Loucy (cell line): ENCODE data around the gene SHISA6.

ENCODE experiments used
- EZH2phosphoT487 ChIP-seq: fragments of 200-600 bp; IDR thresholded peaks from 2 replicates; pipeline ENCODE4 v1.6.1; 2018; ENCODE audit warnings: antibody characterized with exemption, mild to moderate bottlenecking, moderate library complexity, borderline replicate concordance
- TF ChIP-seq, protein P1 (sequence below): fragments of 200-600 bp; sonication (generic); conservative IDR thresholded peaks from 2 replicates; pipeline ENCODE4 v1.5.1; 2014; ENCODE audit warnings: mild to moderate bottlenecking, antibody characterized with exemption, low read length

GRCh38 chr17:11245791-11246190 lies 4.8 kb downstream of the SHISA6 start:
- TF ChIP-seq, protein P1, sequence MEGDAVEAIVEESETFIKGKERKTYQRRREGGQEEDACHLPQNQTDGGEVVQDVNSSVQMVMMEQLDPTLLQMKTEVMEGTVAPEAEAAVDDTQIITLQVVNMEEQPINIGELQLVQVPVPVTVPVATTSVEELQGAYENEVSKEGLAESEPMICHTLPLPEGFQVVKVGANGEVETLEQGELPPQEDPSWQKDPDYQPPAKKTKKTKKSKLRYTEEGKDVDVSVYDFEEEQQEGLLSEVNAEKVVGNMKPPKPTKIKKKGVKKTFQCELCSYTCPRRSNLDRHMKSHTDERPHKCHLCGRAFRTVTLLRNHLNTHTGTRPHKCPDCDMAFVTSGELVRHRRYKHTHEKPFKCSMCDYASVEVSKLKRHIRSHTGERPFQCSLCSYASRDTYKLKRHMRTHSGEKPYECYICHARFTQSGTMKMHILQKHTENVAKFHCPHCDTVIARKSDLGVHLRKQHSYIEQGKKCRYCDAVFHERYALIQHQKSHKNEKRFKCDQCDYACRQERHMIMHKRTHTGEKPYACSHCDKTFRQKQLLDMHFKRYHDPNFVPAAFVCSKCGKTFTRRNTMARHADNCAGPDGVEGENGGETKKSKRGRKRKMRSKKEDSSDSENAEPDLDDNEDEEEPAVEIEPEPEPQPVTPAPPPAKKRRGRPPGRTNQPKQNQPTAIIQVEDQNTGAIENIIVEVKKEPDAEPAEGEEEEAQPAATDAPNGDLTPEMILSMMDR: no peak
- no peak for TF ChIP-seq EZH2phosphoT487
